Measurements from ENCODE around the gene MED16.

DNA sequence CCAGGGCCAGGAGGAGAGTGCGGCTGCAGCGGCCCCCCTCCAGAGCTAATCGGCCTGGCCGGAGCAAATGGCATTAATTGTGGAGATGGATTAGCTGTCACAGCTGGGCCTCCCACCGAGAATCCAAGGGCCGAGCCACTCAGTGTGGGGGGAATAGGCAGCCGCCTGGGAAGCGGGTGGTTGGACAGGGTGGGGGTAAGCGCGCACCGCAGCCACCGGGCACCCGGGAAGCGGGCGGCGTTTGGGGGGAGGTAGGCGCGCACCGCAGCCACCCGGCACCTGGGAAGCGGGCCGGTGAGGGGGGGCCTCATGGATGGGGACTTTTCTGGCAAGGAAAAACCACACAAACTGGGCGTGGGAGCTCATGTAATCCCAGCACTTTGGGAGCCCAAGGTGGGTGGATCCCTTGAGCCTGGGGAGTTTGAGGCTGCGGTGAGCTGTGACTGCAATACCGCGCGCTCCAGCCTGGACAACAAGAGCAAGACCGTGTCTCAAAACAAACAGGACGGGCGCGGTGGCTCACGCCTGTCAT is 10.3 kb upstream of the MED16 start:
- TF ChIP-seq, protein P1, sequence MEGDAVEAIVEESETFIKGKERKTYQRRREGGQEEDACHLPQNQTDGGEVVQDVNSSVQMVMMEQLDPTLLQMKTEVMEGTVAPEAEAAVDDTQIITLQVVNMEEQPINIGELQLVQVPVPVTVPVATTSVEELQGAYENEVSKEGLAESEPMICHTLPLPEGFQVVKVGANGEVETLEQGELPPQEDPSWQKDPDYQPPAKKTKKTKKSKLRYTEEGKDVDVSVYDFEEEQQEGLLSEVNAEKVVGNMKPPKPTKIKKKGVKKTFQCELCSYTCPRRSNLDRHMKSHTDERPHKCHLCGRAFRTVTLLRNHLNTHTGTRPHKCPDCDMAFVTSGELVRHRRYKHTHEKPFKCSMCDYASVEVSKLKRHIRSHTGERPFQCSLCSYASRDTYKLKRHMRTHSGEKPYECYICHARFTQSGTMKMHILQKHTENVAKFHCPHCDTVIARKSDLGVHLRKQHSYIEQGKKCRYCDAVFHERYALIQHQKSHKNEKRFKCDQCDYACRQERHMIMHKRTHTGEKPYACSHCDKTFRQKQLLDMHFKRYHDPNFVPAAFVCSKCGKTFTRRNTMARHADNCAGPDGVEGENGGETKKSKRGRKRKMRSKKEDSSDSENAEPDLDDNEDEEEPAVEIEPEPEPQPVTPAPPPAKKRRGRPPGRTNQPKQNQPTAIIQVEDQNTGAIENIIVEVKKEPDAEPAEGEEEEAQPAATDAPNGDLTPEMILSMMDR (conservative IDR thresholded peaks at IDR 0.05; ENCODE audit: low read depth, low read length) = no peak
- TF ChIP-seq, protein P2, sequence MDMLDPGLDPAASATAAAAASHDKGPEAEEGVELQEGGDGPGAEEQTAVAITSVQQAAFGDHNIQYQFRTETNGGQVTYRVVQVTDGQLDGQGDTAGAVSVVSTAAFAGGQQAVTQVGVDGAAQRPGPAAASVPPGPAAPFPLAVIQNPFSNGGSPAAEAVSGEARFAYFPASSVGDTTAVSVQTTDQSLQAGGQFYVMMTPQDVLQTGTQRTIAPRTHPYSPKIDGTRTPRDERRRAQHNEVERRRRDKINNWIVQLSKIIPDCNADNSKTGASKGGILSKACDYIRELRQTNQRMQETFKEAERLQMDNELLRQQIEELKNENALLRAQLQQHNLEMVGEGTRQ (IDR thresholded peaks at IDR 0.05; ENCODE audit: low read depth, low read length) = no peak
- no peak for TF ChIP-seq POLR2A (IDR thresholded peaks at IDR 0.05; ENCODE audit: low read depth, low read length)

Data from IMR-90 (cell line).